ENCODE data around the gene MTCH2.

MTCH2 gene

GRCh38 chr11:47599902-47600301 lies 42.5 kb downstream of the MTCH2 start:
- no peak for TF ChIP-seq Cebpa-rat (IDR thresholded peaks at IDR 0.05)
- H3K4me2 ChIP-seq = no peak overlapping the region
- H3K4me1 ChIP-seq = no peaks in the 10 kb centered on the region
- H3K27me3 ChIP-seq = peaks cover 8 to 16% (median 14%) of the 10 kb centered on the region in 11 experiments
- peaks cover 0 to 5% (median 0%) of the 10 kb centered on the region in 11 experiments; a peak in 4 of 22 replicates for H4K20me1 ChIP-seq
- no peak overlapping the region for H3K27ac ChIP-seq
- no peak overlapping the region for H3K4me3 ChIP-seq
- no peaks in the 10 kb centered on the region for H3K9me3 ChIP-seq (replicated peaks in 1 of 11)
- no peak overlapping the region for H3K9ac ChIP-seq
- no peaks in the 10 kb centered on the region for H3K36me3 ChIP-seq

- H3K4me1 ChIP-seq = peaks cover 23 to 33% (median 32%) of the 10 kb centered on the region in 10 experiments
- H3K9ac ChIP-seq = no peak overlapping the region
- H3K27me3 ChIP-seq = peaks cover 43 to 51% (median 48%) of the 10 kb centered on the region in 11 experiments
- no peak overlapping the region for H3K27ac ChIP-seq
- TF ChIP-seq Cebpa-rat (IDR thresholded peaks at IDR 0.05) = no peak
- H3K4me3 ChIP-seq = no peak overlapping the region
- H3K9me3 ChIP-seq (replicated peaks in 1 of 11) = no peaks in the 10 kb centered on the region
- H3K4me2 ChIP-seq = no peak overlapping the region
- H3K36me3 ChIP-seq = no peaks in the 10 kb centered on the region
- H4K20me1 ChIP-seq = peaks cover 0 to 22% (median 0%) of the 10 kb centered on the region in 11 experiments; a peak in 7 of 22 replicates
Observed at GRCh38 chr11:47595967-47596366, 46.4 kb downstream of the MTCH2 start.

- Histone ChIP-seq H3K9ac (no peak overlapping the region), H3K4me1 (peaks cover 23 to 41% (median 38%) of the 10 kb centered on the region in 10 experiments), H4K20me1 (peaks cover 0 to 22% (median 0%) of the 10 kb centered on the region in 11 experiments; a peak in 7 of 22 replicates), H3K4me2 (no peak overlapping the region), H3K4me3 (no peak overlapping the region), H3K27me3 (peaks cover 43 to 51% (median 48%) of the 10 kb centered on the region in 11 experiments), H3K9me3 (replicated peaks in 1 of 11) (0 out of 22 replicates have a peak, but pooled peaks cover 0 to under 1% (median 0%) of the 10 kb centered on the region in 11 experiments), H3K36me3 (peaks cover 0 to under 1% (median 0%) of the 10 kb centered on the region in 11 experiments; a peak in 1 of 22 replicates), H3K27ac (no peak overlapping the region)
- no peak for TF ChIP-seq Cebpa-rat (IDR thresholded peaks at IDR 0.05)
Observed at GRCh38 chr11:47595029-47595428, 47.3 kb downstream of the MTCH2 start.

- Histone ChIP-seq H3K4me1 (peaks cover 23 to 41% (median 38%) of the 10 kb centered on the region in 10 experiments), H3K4me3 (peak within 1 kb of the TSS; percentile 15 to 51 (median 24); a peak in 13 of 20 replicates), H3K4me2 (peak within 1 kb of the TSS; percentile 55 to 89 (median 73)), H4K20me1 (peaks cover 0 to 22% (median 0%) of the 10 kb centered on the region in 11 experiments; a peak in 7 of 22 replicates), H3K9ac (peak within 1 kb of the TSS in 3 of 11 experiments; percentile 30 to 54 (median 34); a peak in 4 of 22 replicates), H3K27me3 (peaks cover 43 to 51% (median 48%) of the 10 kb centered on the region in 11 experiments), H3K27ac (no peak within 1 kb of the TSS), H3K9me3 (replicated peaks in 1 of 11) (peaks cover 0 to 7% (median 0%) of the 10 kb centered on the region in 11 experiments; a peak in 2 of 22 replicates), H3K36me3 (peaks cover 0 to 9% (median 0%) of the 10 kb centered on the region in 11 experiments; a peak in 3 of 22 replicates)
- no peak for TF ChIP-seq Cebpa-rat (IDR thresholded peaks at IDR 0.05)
Observed at GRCh38 chr11:47593934-47594855, 48.2 kb downstream of the MTCH2 start, which contains the start of gene C1QTNF4. TSS of gene C1QTNF4 (minus strand) at chr11:47594411. CDS start at chr11:47590810, 3,601 bp downstream.

- peaks cover 0 to 10% (median 0%) of the 10 kb centered on the region in 11 experiments; a peak in 3 of 22 replicates for H3K36me3 ChIP-seq
- peaks cover 43 to 51% (median 48%) of the 10 kb centered on the region in 11 experiments for H3K27me3 ChIP-seq
- peak overlapping the region; percentile 6 to 38 (median 20); a peak in 8 of 20 replicates for H3K4me3 ChIP-seq
- H4K20me1 ChIP-seq = peaks cover 0 to 22% (median 0%) of the 10 kb centered on the region in 11 experiments; a peak in 7 of 22 replicates
- H3K9me3 ChIP-seq (replicated peaks in 1 of 11) = peaks cover 0 to 7% (median 0%) of the 10 kb centered on the region in 11 experiments; a peak in 2 of 22 replicates
- H3K27ac ChIP-seq = no peak overlapping the region
- peaks cover 24 to 42% (median 38%) of the 10 kb centered on the region in 10 experiments for H3K4me1 ChIP-seq
- TF ChIP-seq Cebpa-rat (IDR thresholded peaks at IDR 0.05) = no peak
- H3K9ac ChIP-seq = peak overlapping the region in 2 of 11 experiments; percentile 30 to 34; a peak in 3 of 22 replicates
- H3K4me2 ChIP-seq = peak overlapping the region; percentile 55 to 89 (median 73)
Observed at GRCh38 chr11:47593492-47593933, 48.8 kb downstream of the MTCH2 start.

GRCh38 chr11:47592970-47593369 lies 49.4 kb downstream of the MTCH2 start:
- Histone ChIP-seq H3K4me1 (peaks cover 30 to 47% (median 42%) of the 10 kb centered on the region in 10 experiments), H3K4me2 (peak overlapping the region in 9 of 11 experiments; percentile 60 to 89 (median 86); a peak in 15 of 22 replicates)

GRCh38 chr11:47592251-47592650 lies 50.1 kb downstream of the MTCH2 start:
- H3K4me2 ChIP-seq = peak overlapping the region; percentile 36 to 89 (median 78)

More at GRCh38 chr11:47592970-47593369, 49.4 kb downstream of the MTCH2 start:
- Histone ChIP-seq H3K27ac (no peak overlapping the region), H3K9ac (no peak overlapping the region), H4K20me1 (peaks cover 0 to 22% (median 0%) of the 10 kb centered on the region in 11 experiments; a peak in 7 of 22 replicates), H3K27me3 (peaks cover 43 to 51% (median 48%) of the 10 kb centered on the region in 11 experiments), H3K4me3 (no peak overlapping the region; a peak in 1 of 20 replicates), H3K36me3 (peaks cover 0 to 10% (median 0%) of the 10 kb centered on the region in 11 experiments; a peak in 3 of 22 replicates), H3K9me3 (replicated peaks in 1 of 11) (peaks cover 0 to 7% (median 0%) of the 10 kb centered on the region in 11 experiments; a peak in 2 of 22 replicates)
- TF ChIP-seq Cebpa-rat (IDR thresholded peaks at IDR 0.05) = no peak

GRCh38 chr11:47591764-47592163 lies 50.6 kb downstream of the MTCH2 start:
- no peak for TF ChIP-seq Cebpa-rat (IDR thresholded peaks at IDR 0.05)
- peaks cover 0 to 12% (median 0%) of the 10 kb centered on the region in 11 experiments; a peak in 4 of 22 replicates for H3K36me3 ChIP-seq
- H3K9ac ChIP-seq = peak overlapping the region in 9 of 11 experiments; percentile 0 to 52 (median 27); a peak in 10 of 22 replicates
- H3K9me3 ChIP-seq (replicated peaks in 1 of 11) = peaks cover 0 to 7% (median 0%) of the 10 kb centered on the region in 11 experiments; a peak in 2 of 22 replicates
- peaks cover 0 to 24% (median 0%) of the 10 kb centered on the region in 11 experiments; a peak in 7 of 22 replicates for H4K20me1 ChIP-seq
- H3K27me3 ChIP-seq = peaks cover 43 to 51% (median 48%) of the 10 kb centered on the region in 11 experiments
- peak overlapping the region; percentile 36 to 89 (median 78) for H3K4me2 ChIP-seq
- peaks cover 41 to 54% (median 51%) of the 10 kb centered on the region in 10 experiments for H3K4me1 ChIP-seq
- peak overlapping the region in 2 of 10 experiments; percentile 6 to 21; a peak in 2 of 20 replicates for H3K4me3 ChIP-seq
- peak overlapping the region in 1 of 11 experiments; percentile 13; a peak in 1 of 22 replicates for H3K27ac ChIP-seq

More at GRCh38 chr11:47592251-47592650, 50.1 kb downstream of the MTCH2 start:
- H4K20me1 ChIP-seq = peaks cover 0 to 22% (median 0%) of the 10 kb centered on the region in 11 experiments; a peak in 7 of 22 replicates
- peaks cover 0 to 7% (median 0%) of the 10 kb centered on the region in 11 experiments; a peak in 2 of 22 replicates for H3K9me3 ChIP-seq (replicated peaks in 1 of 11)
- H3K9ac ChIP-seq = peak overlapping the region in 2 of 11 experiments; percentile 22 to 52; a peak in 1 of 22 replicates
- H3K27me3 ChIP-seq = peaks cover 43 to 51% (median 48%) of the 10 kb centered on the region in 11 experiments
- peaks cover 37 to 54% (median 49%) of the 10 kb centered on the region in 10 experiments for H3K4me1 ChIP-seq
- H3K36me3 ChIP-seq = peaks cover 0 to 10% (median 0%) of the 10 kb centered on the region in 11 experiments; a peak in 3 of 22 replicates
- peak overlapping the region in 2 of 10 experiments; percentile 6 to 21; a peak in 1 of 20 replicates for H3K4me3 ChIP-seq
- no peak overlapping the region for H3K27ac ChIP-seq
- no peak for TF ChIP-seq Cebpa-rat (IDR thresholded peaks at IDR 0.05)
